Measurements from ENCODE around the gene DEGS2.

The DEGS2 gene

GRCh38 chr14:100131181-100131580 lies 28.3 kb downstream of the DEGS2 start:
- DNase-seq (ENCODE audit: low read depth) = no peak

GRCh38 chr14:100130521-100130920 lies 28.9 kb downstream of the DEGS2 start:
- DNase-seq (ENCODE audit: low read depth) = no peak

- no peak for DNase-seq (ENCODE audit: low read depth)
Measured at GRCh38 chr14:100129161-100129589, 30.3 kb downstream of the DEGS2 start.

GRCh38 chr14:100128688-100129087 lies 30.8 kb downstream of the DEGS2 start:
- no peak for DNase-seq (ENCODE audit: low read depth)

- no peak for DNase-seq (ENCODE audit: low read depth)
Measured at GRCh38 chr14:100127853-100128455, 31.5 kb downstream of the DEGS2 start.

- DNase-seq (ENCODE audit: low read depth) = no peak
Measured at GRCh38 chr14:100126401-100126800, 33.0 kb downstream of the DEGS2 start.

GRCh38 chr14:100124551-100125088 lies 34.8 kb downstream of the DEGS2 start:
- DNase-seq (ENCODE audit: low read depth) = no peak

GRCh38 chr14:100123618-100124017 lies 35.8 kb downstream of the DEGS2 start:
- no peak for DNase-seq (ENCODE audit: low read depth)

GRCh38 chr14:100122481-100123223 lies 36.8 kb downstream of the DEGS2 start:
- no peak for DNase-seq (ENCODE audit: low read depth)

GRCh38 chr14:100121643-100122480 lies 37.6 kb downstream of the DEGS2 start:
- no peak for DNase-seq (ENCODE audit: low read depth)

GRCh38 chr14:100120522-100121269 lies 38.7 kb downstream of the DEGS2 start:
- DNase-seq (ENCODE audit: low read depth) = no peak

GRCh38 chr14:100119251-100119650 lies 40.2 kb downstream of the DEGS2 start:
- DNase-seq (ENCODE audit: low read depth) = no peak

- no peak for DNase-seq (ENCODE audit: low read depth)
Measured at GRCh38 chr14:100118396-100119011, 40.9 kb downstream of the DEGS2 start.

- no peak for DNase-seq (ENCODE audit: low read depth)
Measured at GRCh38 chr14:100117633-100118395, 41.6 kb downstream of the DEGS2 start.

GRCh38 chr14:100117026-100117425 lies 42.4 kb downstream of the DEGS2 start:
- no peak for DNase-seq (ENCODE audit: low read depth)

GRCh38 chr14:100116134-100116533 lies 43.3 kb downstream of the DEGS2 start:
- DNase-seq (ENCODE audit: low read depth) = no peak

- no peak for DNase-seq (ENCODE audit: low read depth)
Measured at GRCh38 chr14:100115726-100116125, 43.7 kb downstream of the DEGS2 start.

GRCh38 chr14:100115236-100115635 lies 44.2 kb downstream of the DEGS2 start:
- DNase-seq (ENCODE audit: low read depth) = no peak

GRCh38 chr14:100114109-100114765 lies 45.2 kb downstream of the DEGS2 start:
- DNase-seq (ENCODE audit: low read depth) = no peak

All from activated gamma-delta T cell treated with anti-CD3 and anti-CD28 coated beads, Interleukin-2, amount 50 U/mL, for 16 hours (primary cell).